IMR-90 (cell line): Measurements from ENCODE around the gene TBXT. TPM values are rescaled to one million over a fixed set of nuclear protein-coding genes. Genes with fewer than 3 reads are reported as not detected.
"Not testable (repeated sequence)": the region's sequence is repeated elsewhere in the genome, so short reads cannot be mapped to it uniquely, and the experiment has no call there.

Experiments
- ATAC-seq: fragments of 200-7000 bp; cut with Tn5 transposase; 2 replicates; pipeline ENCODE4 v1.9.1; 2020; ENCODE audit warnings: low read depth, mild to moderate bottlenecking, moderate library complexity
- BruUV-seq: library from RNA; stranded (reverse); fragments of 400-500 nt; replicated peaks from 2 replicates; lab custom pipeline; 2021; lab: Mats Ljungman, UMichigan
- CTCF ChIA-PET: fragments of 300-600 bp; formaldehyde crosslinking; extraction: SDS; loops from one replicate; lab custom pipeline; 2021; ENCODE audit warnings: antibody characterized with exemption; lab: Yijun Ruan, JAX
- POLR2A ChIA-PET: fragments of 300-600 bp; sonication (Branson Sonifier 250); formaldehyde crosslinking; loops from one replicate; lab custom pipeline; 2022; ENCODE audit warnings: antibody characterized with exemption; ENCODE audit not compliant: unreplicated experiment; lab: Charles Lee
- DNase-seq: peaks from one replicate; pipeline ENCODE4 v3.0.0; 2013
- H2AFZ ChIP-seq: replicated peaks from 2 replicates; pipeline ENCODE3; 2013; ENCODE audit warnings: low read length, mild to moderate bottlenecking; ENCODE audit not compliant: poor library complexity
- H2AK5ac ChIP-seq: 2 replicates; pipeline ENCODE4 v1.6.1; 2013; ENCODE audit warnings: low read depth, low read length, inconsistent platforms
- H2AK9ac ChIP-seq: replicated peaks from 2 replicates; pipeline ENCODE3; 2013; ENCODE audit warnings: mild to moderate bottlenecking, low read depth, low read length, moderate library complexity; ENCODE audit not compliant: poor library complexity
- H2BK120ac ChIP-seq: 2 replicates; pipeline ENCODE4 v1.6.1; 2013; ENCODE audit warnings: low read depth, low read length, inconsistent platforms
- H2BK15ac ChIP-seq: 3 replicates; pipeline ENCODE4 v1.6.1; 2013; ENCODE audit warnings: low read depth, low read length, inconsistent platforms
- H2BK20ac ChIP-seq: 2 replicates; pipeline ENCODE4 v1.6.1; 2013; ENCODE audit warnings: low read depth, mild to moderate bottlenecking, inconsistent platforms, low read length, moderate library complexity
- H2BK5ac ChIP-seq: 2 replicates; pipeline ENCODE4 v1.6.1; 2013; ENCODE audit warnings: mild to moderate bottlenecking, low read depth, low read length, inconsistent platforms; ENCODE audit not compliant: poor library complexity, severe bottlenecking
- H3K14ac ChIP-seq: replicated peaks from 2 replicates; pipeline ENCODE4 v1.6.1; 2013; ENCODE audit warnings: low read depth, low read length, inconsistent platforms
- H3K18ac ChIP-seq: 2 replicates; pipeline ENCODE4 v1.6.1; 2013; ENCODE audit warnings: low read depth, low read length, control low read depth
- H3K23ac ChIP-seq: 2 replicates; pipeline ENCODE4 v1.6.1; 2013; ENCODE audit warnings: low read depth, low read length, inconsistent platforms
- H3K27ac ChIP-seq: 2 replicates; pipeline ENCODE4 v1.5.1; 2013; ENCODE audit warnings: mild to moderate bottlenecking, control low read depth, low read length; ENCODE audit not compliant: insufficient read depth
- H3K27me3 ChIP-seq: 2 replicates; pipeline ENCODE4 v1.6.1; 2013; ENCODE audit warnings: low read length; ENCODE audit not compliant: control insufficient read depth, insufficient read depth
- H3K36me3 ChIP-seq: 2 replicates; pipeline ENCODE4 v1.6.1; 2013; ENCODE audit warnings: low read length, mixed read lengths; ENCODE audit not compliant: control insufficient read depth, insufficient read depth
- H3K4ac ChIP-seq: 2 replicates; pipeline ENCODE4 v1.6.1; 2013; ENCODE audit warnings: low read depth, low read length, inconsistent platforms
- H3K4me1 ChIP-seq: 2 replicates; pipeline ENCODE4 v1.6.1; 2013; ENCODE audit warnings: low read length, mixed read lengths; ENCODE audit not compliant: control insufficient read depth, insufficient read depth
- H3K4me2 ChIP-seq: 2 replicates; pipeline ENCODE4 v1.6.1; 2013; ENCODE audit warnings: low read depth, mild to moderate bottlenecking, control low read depth, low read length, moderate library complexity
- H3K4me3 ChIP-seq: 2 replicates; pipeline ENCODE4 v1.5.1; 2013; ENCODE audit warnings: low read depth, mild to moderate bottlenecking, control low read depth, low read length, moderate library complexity; ENCODE audit not compliant: insufficient read depth
- H3K56ac ChIP-seq: 2 replicates; pipeline ENCODE4 v1.6.1; 2013; ENCODE audit warnings: low read length, inconsistent platforms; ENCODE audit not compliant: insufficient read depth; ENCODE audit errors: extremely low read depth
- H3K79me1 ChIP-seq, 2 experiments: 2 replicates each; pipeline ENCODE4 v1.6.1; 2013; ENCODE audit warnings: low read length in 2 of 2, inconsistent platforms in 1 of 2, low read depth in 1 of 2
- H3K9ac ChIP-seq: 2 replicates; pipeline ENCODE4 v1.6.1; 2013; ENCODE audit warnings: low read depth, low read length, control low read depth
- H3K9me1 ChIP-seq: 2 replicates; pipeline ENCODE4 v1.6.1; 2013; ENCODE audit warnings: low read length, inconsistent platforms; ENCODE audit not compliant: insufficient read depth
- H3K9me3 ChIP-seq: 2 replicates; pipeline ENCODE4 v1.6.1; 2013; ENCODE audit warnings: low read length; ENCODE audit not compliant: control insufficient read depth, insufficient read depth
- H4K20me1 ChIP-seq: 2 replicates; pipeline ENCODE4 v1.6.1; 2013; ENCODE audit warnings: low read length, inconsistent platforms; ENCODE audit not compliant: insufficient read depth
- H4K5ac ChIP-seq: 2 replicates; pipeline ENCODE4 v1.6.1; 2013; ENCODE audit warnings: mild to moderate bottlenecking, low read depth, low read length, control low read depth
- H4K8ac ChIP-seq, 2 experiments: 2 replicates each; pipeline ENCODE4 v1.6.1; 2013; ENCODE audit warnings: low read depth in 2 of 2, low read length in 2 of 2, control low read depth in 1 of 2, inconsistent platforms in 1 of 2
- H4K91ac ChIP-seq: 2 replicates; pipeline ENCODE4 v1.6.1; 2013; ENCODE audit warnings: low read depth, low read length, inconsistent platforms; ENCODE audit not compliant: insufficient read depth
- BHLHE40 ChIP-seq: fragments of 150-350 bp; IDR thresholded peaks from 2 replicates; pipeline ENCODE4 v1.6.1; 2016; ENCODE audit warnings: mild to moderate bottlenecking, low read depth, low read length
- CEBPB ChIP-seq: IDR thresholded peaks from 2 replicates; pipeline ENCODE4 v1.6.1; 2012; ENCODE audit warnings: low read depth, low read length, improper control_type of control experiment
- CHD1 ChIP-seq: IDR thresholded peaks from 2 replicates; pipeline ENCODE4 v1.6.1; 2012; ENCODE audit warnings: low read depth, low read length, improper control_type of control experiment
- FOS ChIP-seq: fragments of 150-350 bp; IDR thresholded peaks from 2 replicates; pipeline ENCODE4 v1.6.1; 2016; ENCODE audit warnings: low read depth, low read length
- MXI1 ChIP-seq: IDR thresholded peaks from 2 replicates; pipeline ENCODE4 v1.6.1; 2012; ENCODE audit warnings: low read depth, mild to moderate bottlenecking, low read length, moderate library complexity, borderline replicate concordance
- NFE2L2 ChIP-seq: fragments of 150-350 bp; IDR thresholded peaks from 2 replicates; pipeline ENCODE4 v1.6.1; 2016; ENCODE audit warnings: low read depth, mild to moderate bottlenecking, low read length
- POLR2A ChIP-seq: IDR thresholded peaks from 2 replicates; pipeline ENCODE4 v1.6.1; 2012; ENCODE audit warnings: mild to moderate bottlenecking, low read depth, low read length
- RAD21 ChIP-seq: IDR thresholded peaks from 2 replicates; pipeline ENCODE4 v1.6.1; 2012; ENCODE audit warnings: low read length, improper control_type of control experiment
- RCOR1 ChIP-seq: IDR thresholded peaks from 2 replicates; pipeline ENCODE4 v1.6.1; 2012; ENCODE audit warnings: mild to moderate bottlenecking, low read length, improper control_type of control experiment; ENCODE audit not compliant: insufficient replicate concordance
- SMC3 ChIP-seq: fragments of 150-350 bp; IDR thresholded peaks from 2 replicates; pipeline ENCODE4 v1.6.1; 2016; ENCODE audit warnings: low read depth, mild to moderate bottlenecking, antibody characterized with exemption, low read length, moderate library complexity
- WGBS, 2 experiments: methylation state at CpG; one replicate each; pipeline versions ENCODE4 v1.1.5 to v1.1.7; 2013; ENCODE audit warnings: missing lambda C conversion rate in 2 of 2; ENCODE audit not compliant: insufficient read length in 1 of 2; ENCODE audit errors: extremely low coverage in 2 of 2; 5-methylcytosine and 5-hydroxymethylcytosine counted together
- dilution Hi-C: fragments of 300-500 bp; cut with HindIII; formaldehyde crosslinking; loops from one replicate; pipeline ENCODE4 v1.14.3; 2018; ENCODE audit warnings: low sequenced_read_pairs; ENCODE audit not compliant: unreplicated experiment
- in situ Hi-C: fragments of 300-500 bp; cut with MboI; formaldehyde crosslinking; loops from 3 replicates; pipeline ENCODE4 v1.14.3; 2019; ENCODE audit warnings: low sequenced_read_pairs, inconsistent platforms, mixed read lengths
- intact Hi-C: fragments of 100-400 bp; cut with micrococcal nuclease; formaldehyde crosslinking; loops from 2 replicates; pipeline ENCODE4 v1.10.0; 2022
- polyA plus RNA-seq, 3 experiments: library from polyadenylated mRNA; depleted of rRNA; stranded (reverse); fragments of >200 nt; gene quantifications; 2 replicates each; pipeline ENCODE4 v1.2.3, GENCODE V29; 2012; ENCODE audit warnings: low replicate concordance in 1 of 3
- total RNA-seq: library from RNA; depleted of rRNA; stranded (reverse); fragments of >200 nt; gene quantifications from 2 replicates; pipeline ENCODE4 v1.2.3, GENCODE V29; 2012
- TF ChIP-seq, protein P1 (sequence below): fragments of 150-350 bp; IDR thresholded peaks from 2 replicates; pipeline ENCODE4 v1.6.1; 2017; ENCODE audit warnings: mild to moderate bottlenecking, antibody characterized with exemption, low read length, low read depth

Gene TBXT
- total and polyA plus RNA-seq, 2 of the 4 experiments (the other 2 are of a cell fraction): not detected

- no peak for ATAC-seq
Observed at GRCh38 chr6:166127624-166128472, 39.8 kb downstream of the TBXT start.

GRCh38 chr6:166123115-166123514 lies 44.5 kb downstream of the TBXT start:
- BruUV-seq, dilution Hi-C loops: not testable (repeated sequence)
- WGBS, 2 experiments: no CpG with 5 or more reads among the region's 9 CpGs

More at GRCh38 chr6:166127624-166128472, 39.8 kb downstream of the TBXT start:
- intact Hi-C loops (no loop called here), in situ Hi-C loops (no loop called here), dilution Hi-C loops (no loop called here)
- Histone ChIP-seq H2BK5ac (no peak overlapping the region), H3K36me3 (no peaks in the 10 kb centered on the region), H3K4me2 (no peak overlapping the region), H3K9me3 (no peaks in the 10 kb centered on the region), H4K91ac (no peak overlapping the region), H4K5ac (no peak overlapping the region), H3K27ac (no peak overlapping the region), H4K20me1 (no peaks in the 10 kb centered on the region), H2BK120ac (no peak overlapping the region), H2AFZ (no peak overlapping the region), H3K18ac (no peak overlapping the region), H2AK9ac (no peak overlapping the region), H3K56ac (no peak overlapping the region), H3K27me3 (peaks cover 8% of the 10 kb centered on the region), H4K8ac (no peak overlapping the region), H3K9ac (no peak overlapping the region), H3K4me3 (no peak overlapping the region), H3K4ac (no peak overlapping the region), H2BK20ac (no peak overlapping the region), H2AK5ac (no peak overlapping the region), H3K9me1 (no peaks in the 10 kb centered on the region), H3K14ac (no peak overlapping the region), H3K79me1 (no peaks in the 10 kb centered on the region), H3K4me1 (no peaks in the 10 kb centered on the region), H2BK15ac (no peak overlapping the region), H3K23ac (no peak overlapping the region)
- no TSS peak for BruUV-seq
- POLR2A ChIA-PET: no interaction called here
- no peak for DNase-seq
- CTCF ChIA-PET: interaction anchor here (0.6 kb wide), 1 partner anchor 1727 kb away, joined by 3 read pairs; no protein-coding TSS in a partner anchor
- TF ChIP-seq POLR2A (no peak), SMC3 (no peak), RAD21 (no peak), NFE2L2 (no peak), MXI1 (no peak), CEBPB (no peak), RCOR1 (no peak), CHD1 (no peak), BHLHE40 (no peak), FOS (no peak)
- TF ChIP-seq, protein P1, sequence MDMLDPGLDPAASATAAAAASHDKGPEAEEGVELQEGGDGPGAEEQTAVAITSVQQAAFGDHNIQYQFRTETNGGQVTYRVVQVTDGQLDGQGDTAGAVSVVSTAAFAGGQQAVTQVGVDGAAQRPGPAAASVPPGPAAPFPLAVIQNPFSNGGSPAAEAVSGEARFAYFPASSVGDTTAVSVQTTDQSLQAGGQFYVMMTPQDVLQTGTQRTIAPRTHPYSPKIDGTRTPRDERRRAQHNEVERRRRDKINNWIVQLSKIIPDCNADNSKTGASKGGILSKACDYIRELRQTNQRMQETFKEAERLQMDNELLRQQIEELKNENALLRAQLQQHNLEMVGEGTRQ: no peak
- WGBS, 2 experiments: 55% methylated on average over 4 of the region's 13 CpGs; no CpG with 5 or more reads in 1 of the 2 experiments

More at GRCh38 chr6:166123115-166123514, 44.5 kb downstream of the TBXT start:
- H2AK5ac ChIP-seq, intact Hi-C loops, H3K9me1 ChIP-seq, ATAC-seq, H2BK5ac ChIP-seq, H3K36me3 ChIP-seq, H3K4ac ChIP-seq, H4K20me1 ChIP-seq, H3K9ac ChIP-seq, H2BK120ac ChIP-seq, H3K56ac ChIP-seq, H2BK15ac ChIP-seq, H4K91ac ChIP-seq, H2AK9ac ChIP-seq, H2AFZ ChIP-seq, DNase-seq, H3K4me3 ChIP-seq, H3K4me2 ChIP-seq, H3K14ac ChIP-seq, POLR2A ChIA-PET, H3K4me1 ChIP-seq, CTCF ChIA-PET, H3K79me1 ChIP-seq, H3K27me3 ChIP-seq, H3K9me3 ChIP-seq, H4K8ac ChIP-seq, H2BK20ac ChIP-seq, H3K23ac ChIP-seq, H3K27ac ChIP-seq, H4K5ac ChIP-seq, H3K18ac ChIP-seq: not testable (repeated sequence)
- in situ Hi-C loops: loop anchor here (25.0 kb wide), 1 partner anchor 686 kb away; no protein-coding TSS in a partner anchor
